Measurements from ENCODE around the gene ASGR2. TPM values are rescaled to one million over a fixed set of nuclear protein-coding genes. Genes with fewer than 3 reads are reported as not detected.

ASGR2 gene
- total and polyA plus RNA-seq, 3 donors from 2014 or later: 0.47 to 2.6 (median 1.1) TPM

DNA sequence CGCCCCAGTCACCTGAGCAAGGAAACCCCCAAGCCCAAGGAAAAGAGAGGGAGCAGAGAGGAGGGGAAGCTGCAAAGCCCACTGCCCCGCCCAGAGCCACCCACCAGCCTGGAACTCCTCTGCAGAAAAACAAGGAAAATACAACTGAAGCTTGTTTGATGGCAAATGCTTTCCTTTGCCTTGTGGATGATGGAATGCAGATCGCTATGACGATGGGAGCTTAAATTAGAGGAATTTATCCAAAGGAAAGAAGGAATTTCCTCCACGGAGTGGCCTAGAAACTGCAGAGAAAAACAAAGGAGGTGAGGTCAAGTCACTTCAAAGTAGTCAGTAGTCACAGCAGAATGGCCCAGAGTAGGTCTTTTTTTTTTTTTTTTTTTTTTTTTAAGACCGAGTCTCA is 31.5 kb upstream of the ASGR2 start:
- WGBS, 2 donors: 56 to 60% methylated on average over 6 of the region's 6 CpGs
- Histone ChIP-seq H3K4me1 (no peaks in the 10 kb centered on the region), H3K4me3 (no peak overlapping the region), H3K27ac (no peak overlapping the region), H3K9me3 (no peaks in the 10 kb centered on the region), H3K27me3 (no peaks in the 10 kb centered on the region), H3K36me3 (ENCODE audit: low read depth, missing control alignments) (no peaks in the 10 kb centered on the region)
- DNase-seq: no peak
- intact Hi-C loops (cut with DNase I; ENCODE audit: low total_unique reads): no loop called here
- no peak for TF ChIP-seq POLR2A (IDR thresholded peaks at IDR 0.05)
- TF ChIP-seq CTCF (IDR thresholded peaks at IDR 0.05): no peak

DNA sequence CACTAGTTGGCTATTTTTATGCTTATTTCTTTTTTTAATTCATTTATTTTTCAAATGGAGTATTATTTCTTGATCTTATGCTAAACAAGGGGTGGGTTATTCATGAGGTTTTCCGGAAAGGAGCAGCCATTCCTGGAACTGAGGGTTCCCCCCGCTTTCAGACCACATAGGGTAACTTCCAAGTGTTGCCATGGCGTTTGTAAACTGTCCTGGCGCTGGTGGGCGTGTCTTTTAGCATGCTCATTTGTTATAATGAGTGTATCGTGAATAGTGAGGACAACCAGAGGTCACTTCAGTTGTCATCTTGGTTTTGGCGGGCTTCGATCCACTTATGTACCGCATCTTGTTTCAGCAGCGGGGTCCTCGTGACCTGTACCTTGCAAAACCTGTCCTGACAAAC is 29.6 kb upstream of the ASGR2 start:
- H3K27me3 ChIP-seq: no peaks in the 10 kb centered on the region
- H3K36me3 ChIP-seq (ENCODE audit: low read depth, missing control alignments): no peaks in the 10 kb centered on the region
- TF ChIP-seq CTCF (IDR thresholded peaks at IDR 0.05) (no peak), POLR2A (IDR thresholded peaks at IDR 0.05) (no peak)
- no peaks in the 10 kb centered on the region for H3K9me3 ChIP-seq
- intact Hi-C loops (cut with DNase I; ENCODE audit: low total_unique reads): no loop called here
- H3K27ac ChIP-seq: no peak overlapping the region
- WGBS, 2 donors: 81 to 85% methylated on average over 11 of the region's 11 CpGs
- no peak for DNase-seq
- no peaks in the 10 kb centered on the region for H3K4me1 ChIP-seq
- H3K4me3 ChIP-seq: no peak overlapping the region

DNA sequence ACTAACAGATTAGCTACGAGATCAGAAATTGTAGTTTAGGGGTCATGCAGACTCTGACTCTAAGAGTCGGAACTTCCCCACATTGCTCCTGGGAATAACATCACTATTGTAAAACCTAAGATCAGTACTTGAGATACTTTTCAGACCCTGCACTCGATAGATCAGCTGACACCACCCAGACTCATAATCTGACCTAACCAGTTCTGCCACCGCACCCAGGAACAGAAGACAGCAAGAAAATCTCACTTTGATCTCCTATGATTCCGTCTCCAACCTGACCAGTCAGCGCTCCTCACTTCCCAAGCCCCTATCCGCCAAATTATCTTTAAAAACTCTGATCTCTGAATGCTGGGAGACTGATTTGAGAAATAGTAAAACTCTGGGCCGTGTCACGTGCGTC is 27.2 kb upstream of the ASGR2 start:
- no peak for TF ChIP-seq POLR2A (IDR thresholded peaks at IDR 0.05)
- no peak for TF ChIP-seq CTCF (IDR thresholded peaks at IDR 0.05)
- no peaks in the 10 kb centered on the region for H3K27me3 ChIP-seq
- intact Hi-C loops (cut with DNase I; ENCODE audit: low total_unique reads): no loop called here
- 79 to 86% methylated on average over 10 of the region's 10 CpGs for WGBS, 2 donors
- DNase-seq: no peak
- no peaks in the 10 kb centered on the region for H3K36me3 ChIP-seq (ENCODE audit: low read depth, missing control alignments)
- H3K27ac ChIP-seq: no peak overlapping the region
- no peak overlapping the region for H3K4me3 ChIP-seq
- no peaks in the 10 kb centered on the region for H3K9me3 ChIP-seq
- H3K4me1 ChIP-seq: no peaks in the 10 kb centered on the region

- DNase-seq: no peak
- Histone ChIP-seq H3K27ac (no peak overlapping the region), H3K9me3 (no peaks in the 10 kb centered on the region), H3K4me3 (no peak overlapping the region), H3K4me1 (no peaks in the 10 kb centered on the region), H3K36me3 (ENCODE audit: low read depth, missing control alignments) (no peaks in the 10 kb centered on the region), H3K27me3 (no peaks in the 10 kb centered on the region)
- WGBS, 2 donors: 74 to 78% methylated on average over 10 of the region's 10 CpGs
- TF ChIP-seq POLR2A (IDR thresholded peaks at IDR 0.05) (no peak), CTCF (IDR thresholded peaks at IDR 0.05) (no peak)
- intact Hi-C loops (cut with DNase I; ENCODE audit: low total_unique reads): no loop called here
Observed at GRCh38 chr17:7139400-7139799, 24.8 kb upstream of the ASGR2 start.

DNA sequence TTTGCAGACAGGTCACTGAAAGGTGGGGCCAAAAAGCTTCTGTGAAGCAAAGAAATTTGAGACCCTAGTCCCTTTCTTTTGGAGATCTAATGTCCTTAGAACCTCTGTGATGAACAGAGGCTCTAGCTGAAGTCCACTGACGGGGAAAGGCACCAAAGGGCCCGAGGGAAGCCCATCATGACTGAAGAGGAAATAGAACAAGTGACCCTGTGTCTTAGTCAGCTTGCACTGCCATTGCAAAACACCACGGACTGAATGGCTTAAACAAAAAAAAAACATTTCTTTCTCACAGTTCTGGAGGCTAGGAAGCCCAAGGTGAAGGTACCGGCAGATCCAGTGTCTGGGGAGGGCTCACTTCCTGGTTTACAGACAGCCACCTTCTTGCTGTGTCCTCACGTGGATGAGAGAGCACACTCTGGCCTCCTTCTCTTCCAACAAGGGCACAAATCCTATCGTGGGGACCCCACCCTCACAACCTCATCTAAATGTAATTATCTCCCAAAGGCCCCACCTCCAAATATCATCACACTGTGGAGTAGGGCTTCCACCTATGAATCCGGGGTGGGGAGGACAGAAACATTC is 24.3 kb upstream of the ASGR2 start:
- intact Hi-C loops (cut with DNase I; ENCODE audit: low total_unique reads): no loop called here
- Histone ChIP-seq H3K9me3 (no peaks in the 10 kb centered on the region), H3K36me3 (ENCODE audit: low read depth, missing control alignments) (no peaks in the 10 kb centered on the region), H3K27ac (no peak overlapping the region), H3K4me3 (no peak overlapping the region), H3K4me1 (no peaks in the 10 kb centered on the region), H3K27me3 (no peaks in the 10 kb centered on the region)
- DNase-seq: no peak
- TF ChIP-seq CTCF (IDR thresholded peaks at IDR 0.05) (no peak), POLR2A (IDR thresholded peaks at IDR 0.05) (no peak)
- 74 to 75% methylated on average over 7 of the region's 7 CpGs for WGBS, 2 donors

Measured in testis (tissue), 3 donors.